Cardiac muscle cell (in vitro differentiated cells and primary cell): ENCODE measurements around the gene RGS9. TPM values are rescaled to one million over a fixed set of nuclear protein-coding genes. Genes with fewer than 3 reads are reported as not detected.
A peak's percentile ranks its signal among the peaks of the same experiment; 100 is the strongest.

ENCODE experiments used
- DNase-seq, 2 donors: peaks; one replicate each; pipeline versions ENCODE4 v3.0.0 to v3.0.0-alpha.2; 2010 to 2017; ENCODE audit warnings: low read depth in 1 of 2, low spot score in 1 of 2
- H3K27ac ChIP-seq: fragments of 200-600 bp; sonication (generic); 2 replicates; pipeline ENCODE4 v1.5.1; 2016
- H3K27me3 ChIP-seq: fragments of 200-600 bp; sonication (generic); 2 replicates; pipeline ENCODE4 v1.6.0; 2016; ENCODE audit warnings: control low read depth
- H3K36me3 ChIP-seq: fragments of 200-600 bp; sonication (generic); 2 replicates; pipeline ENCODE4 v1.5.1; 2016; ENCODE audit warnings: control low read depth
- H3K4me1 ChIP-seq: fragments of 200-600 bp; sonication (generic); 2 replicates; pipeline ENCODE4 v1.8.1; 2017; ENCODE audit warnings: low read depth, mild to moderate bottlenecking, mixed run types
- H3K4me3 ChIP-seq: fragments of 200-600 bp; sonication (generic); 2 replicates; pipeline ENCODE4 v1.5.1; 2016; ENCODE audit warnings: mild to moderate bottlenecking
- H3K9me3 ChIP-seq: fragments of 200-600 bp; sonication (generic); 2 replicates; pipeline ENCODE4 v1.5.1; 2017; ENCODE audit warnings: low read depth, mild to moderate bottlenecking, control low read depth
- polyA plus RNA-seq: library from polyadenylated mRNA; unstranded; fragments of >200 nt; fragmentation: Nextera tagmentation; extraction: Ambion mirVana; gene quantifications from 2 replicates; pipeline ENCODE4 v1.2.1, GENCODE V29; 2016
- total RNA-seq: library from RNA; depleted of rRNA; stranded (reverse); fragments of >200 nt; gene quantifications from 2 replicates; pipeline ENCODE4 v1.2.3, GENCODE V29; 2016
- TF ChIP-seq, protein P1 (sequence below): IDR thresholded peaks from 2 replicates; pipeline ENCODE4 v1.5.1; 2012; ENCODE audit warnings: low read depth, mild to moderate bottlenecking, low read length

Gene RGS9
- total and polyA plus RNA-seq, 2 experiments from 2014 or later: 4.7 to 5.5 TPM

DNA sequence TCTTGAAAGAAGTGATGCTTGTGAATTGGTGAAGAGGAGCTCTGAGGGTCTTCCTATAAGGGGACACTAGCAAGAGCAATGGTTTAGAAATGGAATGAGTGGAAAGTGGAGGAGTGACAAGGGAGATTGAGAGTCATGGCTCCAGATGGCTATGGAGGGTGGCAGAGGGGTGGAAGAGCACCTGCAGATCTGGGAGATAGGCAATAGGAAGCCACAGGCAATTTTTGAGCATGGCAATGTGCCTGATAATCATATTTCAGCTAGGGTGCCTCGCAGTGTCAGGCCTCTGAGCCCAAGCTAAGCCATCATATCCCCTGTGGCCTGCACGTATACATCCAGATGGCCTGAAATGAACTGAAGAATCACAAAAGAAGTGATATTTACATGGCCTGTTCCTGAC is 21.5 kb downstream of the RGS9 start:
- H3K9me3 ChIP-seq: no peaks in the 10 kb centered on the region
- H3K4me1 ChIP-seq: peaks cover 7% of the 10 kb centered on the region
- no peaks in the 10 kb centered on the region for H3K36me3 ChIP-seq
- TF ChIP-seq, protein P1, sequence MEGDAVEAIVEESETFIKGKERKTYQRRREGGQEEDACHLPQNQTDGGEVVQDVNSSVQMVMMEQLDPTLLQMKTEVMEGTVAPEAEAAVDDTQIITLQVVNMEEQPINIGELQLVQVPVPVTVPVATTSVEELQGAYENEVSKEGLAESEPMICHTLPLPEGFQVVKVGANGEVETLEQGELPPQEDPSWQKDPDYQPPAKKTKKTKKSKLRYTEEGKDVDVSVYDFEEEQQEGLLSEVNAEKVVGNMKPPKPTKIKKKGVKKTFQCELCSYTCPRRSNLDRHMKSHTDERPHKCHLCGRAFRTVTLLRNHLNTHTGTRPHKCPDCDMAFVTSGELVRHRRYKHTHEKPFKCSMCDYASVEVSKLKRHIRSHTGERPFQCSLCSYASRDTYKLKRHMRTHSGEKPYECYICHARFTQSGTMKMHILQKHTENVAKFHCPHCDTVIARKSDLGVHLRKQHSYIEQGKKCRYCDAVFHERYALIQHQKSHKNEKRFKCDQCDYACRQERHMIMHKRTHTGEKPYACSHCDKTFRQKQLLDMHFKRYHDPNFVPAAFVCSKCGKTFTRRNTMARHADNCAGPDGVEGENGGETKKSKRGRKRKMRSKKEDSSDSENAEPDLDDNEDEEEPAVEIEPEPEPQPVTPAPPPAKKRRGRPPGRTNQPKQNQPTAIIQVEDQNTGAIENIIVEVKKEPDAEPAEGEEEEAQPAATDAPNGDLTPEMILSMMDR: no peak
- H3K27me3 ChIP-seq: no peaks in the 10 kb centered on the region
- H3K27ac ChIP-seq: no peak overlapping the region
- H3K4me3 ChIP-seq: no peak overlapping the region
- no peak for DNase-seq

DNA sequence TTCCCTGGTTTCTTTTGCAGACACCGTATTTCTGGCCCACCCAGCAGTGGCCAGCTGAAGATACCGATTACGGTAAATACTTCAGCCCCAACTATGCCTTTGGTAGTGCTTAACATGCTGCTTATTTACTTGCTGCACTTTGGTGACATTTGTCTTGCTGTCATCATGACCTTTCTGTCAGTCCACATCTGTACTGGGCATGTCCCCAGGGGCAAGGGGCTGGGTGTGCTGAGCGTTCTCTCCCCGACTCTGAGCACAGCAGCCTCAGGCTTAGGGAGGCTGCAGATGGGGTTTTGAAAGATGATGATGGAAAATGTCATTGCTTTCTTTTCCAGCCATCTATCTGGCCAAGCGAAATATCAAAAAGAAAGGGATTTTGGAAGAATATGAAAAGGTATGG is 23.3 kb downstream of the RGS9 start:
- Histone ChIP-seq H3K36me3 (no peaks in the 10 kb centered on the region), H3K4me1 (peaks cover 7% of the 10 kb centered on the region), H3K27me3 (no peaks in the 10 kb centered on the region), H3K27ac (no peak overlapping the region), H3K9me3 (no peaks in the 10 kb centered on the region), H3K4me3 (no peak overlapping the region)
- DNase-seq: no peak
- TF ChIP-seq, protein P1: no peak

DNA sequence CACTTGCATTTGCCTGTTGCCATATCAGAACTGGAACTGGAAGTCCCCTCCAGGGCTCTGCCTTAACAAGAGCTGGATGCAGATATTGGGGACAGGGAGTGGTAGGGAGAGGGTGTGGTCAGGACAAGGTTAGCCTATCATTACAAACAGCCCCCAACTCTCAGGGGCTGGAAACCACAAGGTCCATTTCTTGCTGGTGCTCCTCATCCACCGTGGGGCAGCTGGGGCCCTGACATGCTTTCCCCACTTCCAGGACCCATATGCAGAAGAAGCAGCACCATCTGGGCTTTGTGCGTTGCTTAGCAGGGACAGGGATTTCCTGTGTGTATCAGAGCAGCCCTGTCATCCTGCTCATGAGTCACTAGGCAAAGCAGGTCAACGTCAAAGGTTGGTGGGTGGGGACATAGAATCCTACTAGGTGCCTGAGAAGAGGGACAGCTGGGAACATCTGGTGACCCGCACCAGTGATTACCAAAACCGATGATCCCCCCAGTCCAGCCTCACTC is 26.9 kb downstream of the RGS9 start:
- no peak overlapping the region for H3K27ac ChIP-seq
- no peaks in the 10 kb centered on the region for H3K36me3 ChIP-seq
- peak in 1 of 2 donors; percentile 54 for DNase-seq
- H3K27me3 ChIP-seq: no peaks in the 10 kb centered on the region
- H3K4me3 ChIP-seq: no peak overlapping the region
- TF ChIP-seq, protein P1: no peak
- no peaks in the 10 kb centered on the region for H3K9me3 ChIP-seq
- H3K4me1 ChIP-seq: no peaks in the 10 kb centered on the region

DNA sequence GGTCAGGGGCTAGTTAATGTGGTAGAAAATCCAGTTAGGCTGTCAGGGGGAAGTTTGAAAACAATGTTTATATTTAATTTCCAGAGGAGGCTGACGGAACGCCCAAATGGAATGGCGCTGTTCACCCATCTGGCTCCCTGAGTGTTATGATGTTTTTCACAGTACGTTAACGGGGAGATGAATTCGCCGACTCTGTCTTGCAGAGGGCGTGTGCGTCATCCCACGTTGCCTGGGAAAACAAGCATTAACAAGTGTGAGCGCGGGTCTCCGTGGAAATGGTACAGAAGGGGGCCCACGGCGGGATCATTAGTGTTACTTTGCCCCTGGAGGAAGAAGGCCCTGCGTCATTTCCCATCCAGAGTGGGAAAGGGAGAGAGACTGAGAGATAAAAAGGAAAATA is 29.6 kb downstream of the RGS9 start:
- Histone ChIP-seq H3K36me3 (no peaks in the 10 kb centered on the region), H3K27me3 (no peaks in the 10 kb centered on the region), H3K4me3 (no peak overlapping the region), H3K4me1 (no peaks in the 10 kb centered on the region), H3K9me3 (no peaks in the 10 kb centered on the region), H3K27ac (no peak overlapping the region)
- TF ChIP-seq, protein P1: no peak
- DNase-seq: no peak

DNA sequence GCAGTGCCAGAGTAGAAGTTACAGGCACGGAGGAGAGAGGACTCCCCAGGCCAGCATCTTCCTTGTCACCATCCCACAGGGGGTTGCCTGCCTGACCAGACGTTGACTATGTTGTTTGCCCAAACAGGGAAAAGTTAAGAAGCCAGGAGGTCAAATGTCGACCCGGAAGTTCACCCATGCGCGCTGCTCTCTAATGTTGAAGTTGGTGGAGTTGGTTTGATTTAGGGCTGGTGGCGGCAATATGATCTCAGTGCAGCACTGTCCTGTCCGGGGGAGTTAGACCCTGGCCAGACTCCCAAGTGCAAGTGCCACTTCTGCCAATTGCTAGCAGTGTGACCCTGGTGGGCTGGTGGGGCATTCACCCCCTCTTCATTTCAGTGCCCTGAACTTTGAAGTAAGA is 30.4 kb downstream of the RGS9 start:
- Histone ChIP-seq H3K36me3 (no peaks in the 10 kb centered on the region), H3K4me1 (no peaks in the 10 kb centered on the region), H3K27ac (no peak overlapping the region), H3K27me3 (no peaks in the 10 kb centered on the region), H3K9me3 (no peaks in the 10 kb centered on the region), H3K4me3 (no peak overlapping the region)
- no peak for DNase-seq
- TF ChIP-seq, protein P1: no peak

DNA sequence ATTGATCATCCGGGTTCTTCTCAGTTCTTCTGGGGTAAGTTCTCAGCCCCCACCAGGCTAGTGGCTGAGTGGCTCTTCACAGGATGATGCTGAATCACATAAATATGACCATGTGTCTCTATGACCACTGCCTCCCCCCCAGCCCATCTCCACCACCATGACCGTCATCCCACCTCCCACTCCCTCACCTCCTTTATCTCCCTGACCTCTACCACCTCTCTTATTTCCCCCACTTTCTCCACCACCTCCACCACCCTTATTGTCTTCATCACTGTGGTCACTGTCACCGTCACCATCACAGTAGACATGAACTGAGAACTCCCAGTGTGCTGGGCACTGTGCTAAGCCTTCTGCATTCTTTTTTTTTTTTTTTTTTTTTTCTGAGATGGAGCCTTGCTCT is 32.5 kb downstream of the RGS9 start:
- H3K4me1 ChIP-seq: peaks cover 8% of the 10 kb centered on the region
- no peaks in the 10 kb centered on the region for H3K36me3 ChIP-seq
- no peak overlapping the region for H3K27ac ChIP-seq
- no peak for DNase-seq
- H3K9me3 ChIP-seq: no peaks in the 10 kb centered on the region
- TF ChIP-seq, protein P1: no peak
- H3K27me3 ChIP-seq: no peaks in the 10 kb centered on the region
- no peak overlapping the region for H3K4me3 ChIP-seq
